Heart right ventricle (tissue), 16 donors: ENCODE measurements around the gene NKIRAS2. TPM values are rescaled to one million over a fixed set of nuclear protein-coding genes. Genes with fewer than 3 reads are reported as not detected.

Experiments
- ATAC-seq, 8 donors: fragments of 200-7000 bp; cut with Tn5 transposase; one replicate each; pipeline ENCODE4 v1.9.1; 2020; ENCODE audit warnings: mild to moderate bottlenecking in 8 of 8, moderate library complexity in 8 of 8, moderate number of reproducible peaks in 1 of 8
- DNase-seq, 2 donors: peaks; one replicate each; pipeline ENCODE4 v3.0.0-alpha.2; 2020
- H3K27ac ChIP-seq, 10 donors: fragments of 200-600 bp; sonication (generic) in 2 of 10; one replicate each; pipeline versions ENCODE4 v1.5.0 to v1.8.0; 2020 to 2022; ENCODE audit warnings: mild to moderate bottlenecking in 3 of 10
- H3K27me3 ChIP-seq, 7 donors: fragments of 200-600 bp; one replicate each; pipeline ENCODE4 v1.8.0; 2021 to 2022; ENCODE audit warnings: mild to moderate bottlenecking in 2 of 7
- H3K36me3 ChIP-seq, 9 donors: fragments of 200-600 bp; sonication (generic) in 1 of 9; one replicate each; pipeline versions ENCODE4 v1.5.0 to v1.8.0; 2020 to 2022; ENCODE audit warnings: mild to moderate bottlenecking in 2 of 9
- H3K4me1 ChIP-seq, 9 donors: fragments of 200-600 bp; sonication (generic) in 1 of 9; one replicate each; pipeline versions ENCODE4 v1.5.0 to v1.8.0; 2020 to 2022; ENCODE audit warnings: mild to moderate bottlenecking in 4 of 9
- H3K4me3 ChIP-seq, 10 donors: fragments of 200-600 bp; sonication (generic) in 2 of 10; one replicate each; pipeline versions ENCODE4 v1.5.0 to v1.8.0; 2020 to 2022; ENCODE audit warnings: mild to moderate bottlenecking in 7 of 10, moderate library complexity in 2 of 10
- H3K9me3 ChIP-seq, 11 donors: fragments of 200-600 bp in 10 of 11; sonication (generic) in 2 of 11; one replicate each; pipeline versions ENCODE4 v1.5.0 to v1.8.0; 2013 to 2022; ENCODE audit warnings: mild to moderate bottlenecking in 2 of 11, control low read depth in 1 of 11, moderate library complexity in 1 of 11
- WGBS, 2 donors: extraction: QIAGEN DNeasy Blood & Tissue Kit; methylation state at CpG; one replicate each; pipeline ENCODE4 v1.1.7; 2013; ENCODE audit warnings: inconsistent platforms in 1 of 2; 5-methylcytosine and 5-hydroxymethylcytosine counted together
- intact Hi-C, 10 donors: fragments of 100-400 bp; cut with DNase I; formaldehyde crosslinking; loops; one replicate each; pipeline versions ENCODE4 v1.11.1 to v1.14.2; 2022
- polyA plus RNA-seq, 2 donors: library from polyadenylated mRNA; stranded (reverse); fragments of 200-250 nt; gene quantifications; one replicate each; pipeline ENCODE4 v1.2.3, GENCODE V29; 2013
- total RNA-seq, 10 donors: library from RNA; stranded (reverse); fragmentation: NEBNext Ultra II Directional in 3 of 10; extraction: Animal tissue kit (Norgen Biotek cat#: 25700) in 3 of 10; gene quantifications; one replicate each; pipeline versions ENCODE4 v1.2.1 to v1.2.4, GENCODE V29; 2021 to 2023
- TF ChIP-seq, protein P1 (sequence below), 9 donors: fragments of 200-600 bp; sonication (generic) in 2 of 9; IDR thresholded peaks; one replicate each; pipeline versions ENCODE4 v1.5.0 to v1.8.0; 2021 to 2022; ENCODE audit warnings: antibody characterized with exemption in 9 of 9, mild to moderate bottlenecking in 5 of 9, moderate library complexity in 1 of 9
- donor health status: Arrhythmogenic right ventricular cardiomyopathy.
- donor health status: ischemic (EF 13 %, LVEDD 7.1; RV severe dilation, severe dysfunction).
- donor health status: healthy with polysubstance abuse.
- donor health status: DM: no; HTN: yes; CAD: no.
- donor health status: DM: no; HTN: no; CAD: no.
- donor health status: ischemic (EF 25% LVEDD 6.9; RV normal size, moderate dysfunction).
- donor health status: ischemic (EF 25% LVEDD 5.7; RV mildly dilated, moderate dysfunction).
- donor health status: healthy.
- donor health status: DM: yes; HTN: yes; CAD: no.
- donor health status: Ischemic cardiomyopathy.
- donor health status: ischemic (EF 35%, LVEDD 5.7; RV mildly dilated, moderate dysfunction).
- donor health status: nonischemic (EF 11% LVEDD 7.7; RV severe dilation, severe dysfunction).
- donor health status: DM: yes; HTN: yes; CAD: no.
- donor health status: PGD.
- donor health status: ischemic (EF 29% LVEDD 5.4; RV normal size, mild dysfunction).
- donor health status: nonischemic (EF 23%, LVEDD 6.1; RV moderate dilation, normal function).

NKIRAS2 gene
- total and polyA plus RNA-seq, 12 donors = 50.1 to 64.1 (median 57.2) TPM

DNA sequence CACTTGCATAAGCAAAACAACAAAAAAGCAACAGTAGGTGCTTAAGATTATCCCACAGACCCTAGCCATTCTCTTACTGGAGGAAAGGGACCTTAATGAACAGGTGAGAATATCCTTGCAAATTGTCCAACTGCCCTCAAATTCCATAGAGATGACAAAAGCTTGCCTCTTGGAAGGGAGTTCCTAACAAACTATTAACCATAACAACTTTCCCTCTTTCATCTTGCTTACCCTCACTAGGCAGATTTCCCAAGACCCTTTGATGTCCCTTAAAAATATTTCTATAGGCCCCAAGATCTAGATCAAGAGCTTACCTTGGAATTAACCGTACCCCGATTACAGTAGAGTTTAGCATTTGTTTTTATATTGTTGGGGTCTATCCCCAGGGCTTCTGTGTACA lies 31.5 kb upstream of the NKIRAS2 start:
- no peaks in the 10 kb centered on the region for H3K9me3 ChIP-seq
- no peak overlapping the region for H3K4me3 ChIP-seq
- no peaks in the 10 kb centered on the region for H3K4me1 ChIP-seq
- intact Hi-C loops = no loop called here
- no peak overlapping the region for H3K27ac ChIP-seq
- no peaks in the 10 kb centered on the region for H3K27me3 ChIP-seq
- H3K36me3 ChIP-seq = peaks cover 0 to 100% (median 76%) of the 10 kb centered on the region in 9 donors
- 97% methylated on average over 2 of the region's 2 CpGs for WGBS, 2 donors
- no peak for ATAC-seq
- DNase-seq = no peak
- TF ChIP-seq, protein P1, sequence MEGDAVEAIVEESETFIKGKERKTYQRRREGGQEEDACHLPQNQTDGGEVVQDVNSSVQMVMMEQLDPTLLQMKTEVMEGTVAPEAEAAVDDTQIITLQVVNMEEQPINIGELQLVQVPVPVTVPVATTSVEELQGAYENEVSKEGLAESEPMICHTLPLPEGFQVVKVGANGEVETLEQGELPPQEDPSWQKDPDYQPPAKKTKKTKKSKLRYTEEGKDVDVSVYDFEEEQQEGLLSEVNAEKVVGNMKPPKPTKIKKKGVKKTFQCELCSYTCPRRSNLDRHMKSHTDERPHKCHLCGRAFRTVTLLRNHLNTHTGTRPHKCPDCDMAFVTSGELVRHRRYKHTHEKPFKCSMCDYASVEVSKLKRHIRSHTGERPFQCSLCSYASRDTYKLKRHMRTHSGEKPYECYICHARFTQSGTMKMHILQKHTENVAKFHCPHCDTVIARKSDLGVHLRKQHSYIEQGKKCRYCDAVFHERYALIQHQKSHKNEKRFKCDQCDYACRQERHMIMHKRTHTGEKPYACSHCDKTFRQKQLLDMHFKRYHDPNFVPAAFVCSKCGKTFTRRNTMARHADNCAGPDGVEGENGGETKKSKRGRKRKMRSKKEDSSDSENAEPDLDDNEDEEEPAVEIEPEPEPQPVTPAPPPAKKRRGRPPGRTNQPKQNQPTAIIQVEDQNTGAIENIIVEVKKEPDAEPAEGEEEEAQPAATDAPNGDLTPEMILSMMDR (IDR thresholded peaks at IDR 0.05) = no peak

DNA sequence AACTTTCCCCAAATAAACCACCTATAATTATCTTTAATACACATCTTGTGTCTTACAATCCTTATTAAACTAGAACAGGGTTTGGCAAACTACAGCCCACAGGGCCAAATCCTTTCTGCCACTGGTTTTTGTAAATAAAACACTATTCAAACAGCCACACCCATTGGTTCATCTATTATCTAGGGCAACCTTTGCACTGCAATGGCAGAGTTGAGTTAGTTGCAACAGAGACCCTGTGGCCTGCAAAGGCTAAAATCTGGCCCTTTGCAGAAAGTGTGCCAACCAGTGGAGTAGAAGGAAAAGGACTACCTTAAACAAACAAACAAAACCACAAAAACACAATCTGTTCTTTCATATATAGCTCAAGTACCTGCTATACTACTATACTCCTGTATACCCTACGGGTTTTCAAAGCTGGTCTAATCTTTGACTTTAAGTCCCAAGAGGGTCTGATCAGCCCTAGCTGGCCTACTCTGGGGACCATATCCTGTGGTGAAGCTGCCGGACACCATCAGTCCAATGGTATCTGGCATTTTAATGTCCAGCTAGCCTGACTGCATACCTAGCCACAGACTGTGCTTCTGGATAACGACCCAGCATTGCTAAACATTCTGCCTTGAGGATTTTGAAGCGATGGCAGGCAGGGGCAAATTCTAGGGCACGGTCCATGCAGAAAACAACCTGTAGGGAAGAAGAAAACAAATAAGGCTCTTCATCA lies 30.0 kb upstream of the NKIRAS2 start:
- 78 to 96% methylated on average over 5 of the region's 5 CpGs for WGBS, 2 donors
- Histone ChIP-seq H3K4me3 (no peak overlapping the region), H3K27ac (no peak overlapping the region), H3K9me3 (no peaks in the 10 kb centered on the region), H3K36me3 (peaks cover 0 to 100% (median 76%) of the 10 kb centered on the region in 9 donors), H3K4me1 (no peaks in the 10 kb centered on the region), H3K27me3 (no peaks in the 10 kb centered on the region)
- TF ChIP-seq, protein P1 (IDR thresholded peaks at IDR 0.05) = no peak
- DNase-seq (no peak), ATAC-seq (no peak)
- intact Hi-C loops = no loop called here

DNA sequence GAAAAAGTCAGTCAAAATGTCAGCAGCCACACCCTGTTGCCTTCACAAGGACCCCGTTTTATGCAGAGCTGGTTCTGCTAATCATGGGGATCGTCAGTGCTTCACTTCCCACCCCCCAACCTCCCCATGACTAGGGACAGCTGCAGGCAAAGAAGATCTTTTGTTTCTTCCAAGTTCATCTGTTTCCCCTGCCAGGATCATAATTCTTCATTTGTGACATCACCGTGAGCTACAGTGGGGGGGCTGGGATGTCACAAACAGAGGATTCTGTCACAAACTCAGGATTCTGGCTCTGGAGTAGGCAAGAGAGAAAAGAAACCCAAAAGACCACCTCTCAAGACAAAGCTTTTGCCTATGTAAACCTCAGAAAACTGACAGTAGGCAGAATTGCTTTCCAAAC lies 27.3 kb upstream of the NKIRAS2 start:
- no peaks in the 10 kb centered on the region for H3K27me3 ChIP-seq
- no peaks in the 10 kb centered on the region for H3K9me3 ChIP-seq
- ATAC-seq = no peak
- no peaks in the 10 kb centered on the region for H3K4me1 ChIP-seq
- H3K36me3 ChIP-seq = peaks cover 4 to 100% (median 79%) of the 10 kb centered on the region in 9 donors
- H3K4me3 ChIP-seq = no peak overlapping the region
- no peak for DNase-seq
- TF ChIP-seq, protein P1 (IDR thresholded peaks at IDR 0.05) = no peak
- intact Hi-C loops = no loop called here
- WGBS, 2 donors = 68 to 76% methylated on average over 3 of the region's 3 CpGs
- no peak overlapping the region for H3K27ac ChIP-seq

DNA sequence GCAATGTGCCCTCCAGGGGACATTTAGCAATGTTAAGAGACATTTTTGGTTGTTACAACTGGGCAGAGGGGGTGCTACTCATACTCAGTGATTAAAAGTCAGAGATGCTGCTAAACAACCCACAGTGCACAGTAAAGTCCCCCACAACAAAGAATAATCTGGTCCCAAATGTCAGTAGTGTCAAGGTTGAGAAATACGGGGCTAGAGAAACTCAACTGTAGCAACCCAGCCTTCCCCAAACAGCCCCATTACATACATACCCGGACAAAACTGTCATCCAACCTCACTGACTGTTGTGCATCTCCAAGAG lies 23.1 kb upstream of the NKIRAS2 start:
- no peaks in the 10 kb centered on the region for H3K27me3 ChIP-seq
- DNase-seq (no peak), ATAC-seq (no peak)
- TF ChIP-seq, protein P1 (IDR thresholded peaks at IDR 0.05) = no peak
- peaks cover 0 to 100% (median 68%) of the 10 kb centered on the region in 9 donors for H3K36me3 ChIP-seq
- intact Hi-C loops = no loop called here
- H3K9me3 ChIP-seq = no peaks in the 10 kb centered on the region
- H3K27ac ChIP-seq = no peak overlapping the region
- no peak overlapping the region for H3K4me3 ChIP-seq
- H3K4me1 ChIP-seq = peaks cover 0 to 22% (median 18%) of the 10 kb centered on the region in 9 donors
- 92 to 100% methylated on average over 2 of the region's 2 CpGs for WGBS, 2 donors
